ENCODE results near the gene SNX18. TPM values are rescaled to one million over a fixed set of nuclear protein-coding genes. Genes with fewer than 3 reads are reported as not detected.

The SNX18 gene
- total and polyA plus RNA-seq, 2 donors (not counting 1 experiment from before 2014, with no cell fraction given), result 10.6 to 31.6 TPM

DNA sequence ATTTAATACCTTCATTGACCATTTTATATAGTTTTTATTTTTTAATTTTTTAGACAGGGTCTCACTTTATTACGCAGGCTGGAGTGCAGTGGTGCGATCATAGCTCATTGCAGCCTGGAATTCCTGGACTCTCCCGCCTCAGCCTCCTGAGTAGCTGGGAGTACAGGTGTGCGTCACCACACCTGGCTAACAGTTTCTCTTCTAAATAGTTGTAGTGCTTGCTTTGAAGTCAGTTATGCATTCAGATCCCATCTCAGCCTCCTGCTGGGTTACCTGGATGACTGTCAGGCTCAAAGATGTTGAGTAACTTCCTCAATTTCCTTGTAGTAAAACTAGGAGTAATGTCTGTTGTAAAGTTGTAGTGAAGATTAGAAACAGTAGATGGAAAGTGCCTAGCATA is 21.4 kb downstream of the SNX18 start:
- DNase-seq, result no peak
- peaks cover 0 to 9% (median 0%) of the 10 kb centered on the region in 3 donors for H3K9me3 ChIP-seq (ENCODE audit: control extremely low read depth in 1 of 3, control insufficient read depth in 2 of 3, insufficient read depth in 1 of 3, low read length in 2 of 3)
- H3K79me2 ChIP-seq (ENCODE audit: control insufficient read depth, insufficient read depth, low read length), result peaks cover 88% of the 10 kb centered on the region
- H3K36me3 ChIP-seq (replicated peaks in 1 of 2; ENCODE audit: control extremely low read depth in 1 of 2, control insufficient read depth in 1 of 2, extremely low read depth in 1 of 2, insufficient read depth in 2 of 2, low read length in 1 of 2), result peaks cover 0 to under 1% of the 10 kb centered on the region in 2 experiments
- H2AFZ ChIP-seq (ENCODE audit: insufficient read depth, low read depth, low read length, poor library complexity, severe bottlenecking), result no peak overlapping the region
- CTCF ChIA-PET, result interaction anchor here (3.1 kb wide), 1 partner anchor 307 kb away, joined by 14 read pairs; no protein-coding TSS in a partner anchor
- H3K27me3 ChIP-seq (replicated peaks in 1 of 4; ENCODE audit: control extremely low read depth in 1 of 4, control insufficient read depth in 3 of 4, insufficient read depth in 4 of 4, low read length in 3 of 4), result no peaks in the 10 kb centered on the region
- POLR2A ChIA-PET, result no interaction called here
- H3K27ac Mint-ChIP-seq, result no peak overlapping the region
- H4K20me1 ChIP-seq (ENCODE audit: control insufficient read depth, insufficient read depth, low read length, poor library complexity, severe bottlenecking), result peaks cover 91% of the 10 kb centered on the region
- peaks cover 4 to 34% of the 10 kb centered on the region in 2 donors for H3K4me1 ChIP-seq (ENCODE audit: control insufficient read depth in 2 of 2, insufficient read depth in 2 of 2, low read length in 2 of 2)
- H3K4me3 Mint-ChIP-seq, result no peak overlapping the region
- no peak for TF ChIP-seq EZH2 (IDR thresholded peaks at IDR 0.05; ENCODE audit: borderline replicate concordance, insufficient read depth, low read depth, low read length, poor library complexity, severe bottlenecking)
- TF ChIP-seq, protein P1, sequence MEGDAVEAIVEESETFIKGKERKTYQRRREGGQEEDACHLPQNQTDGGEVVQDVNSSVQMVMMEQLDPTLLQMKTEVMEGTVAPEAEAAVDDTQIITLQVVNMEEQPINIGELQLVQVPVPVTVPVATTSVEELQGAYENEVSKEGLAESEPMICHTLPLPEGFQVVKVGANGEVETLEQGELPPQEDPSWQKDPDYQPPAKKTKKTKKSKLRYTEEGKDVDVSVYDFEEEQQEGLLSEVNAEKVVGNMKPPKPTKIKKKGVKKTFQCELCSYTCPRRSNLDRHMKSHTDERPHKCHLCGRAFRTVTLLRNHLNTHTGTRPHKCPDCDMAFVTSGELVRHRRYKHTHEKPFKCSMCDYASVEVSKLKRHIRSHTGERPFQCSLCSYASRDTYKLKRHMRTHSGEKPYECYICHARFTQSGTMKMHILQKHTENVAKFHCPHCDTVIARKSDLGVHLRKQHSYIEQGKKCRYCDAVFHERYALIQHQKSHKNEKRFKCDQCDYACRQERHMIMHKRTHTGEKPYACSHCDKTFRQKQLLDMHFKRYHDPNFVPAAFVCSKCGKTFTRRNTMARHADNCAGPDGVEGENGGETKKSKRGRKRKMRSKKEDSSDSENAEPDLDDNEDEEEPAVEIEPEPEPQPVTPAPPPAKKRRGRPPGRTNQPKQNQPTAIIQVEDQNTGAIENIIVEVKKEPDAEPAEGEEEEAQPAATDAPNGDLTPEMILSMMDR (IDR thresholded peaks at IDR 0.05), result no peak
- 97% methylated on average over 4 of the region's 4 CpGs for WGBS (ENCODE audit: insufficient coverage)
- no peak overlapping the region for H3K4me2 ChIP-seq (replicated peaks; ENCODE audit: low read depth, low read length, poor library complexity, severe bottlenecking)
- no peaks in the 10 kb centered on the region for H3K27me3 Mint-ChIP-seq
- no peak overlapping the region for H3K4me3 ChIP-seq (ENCODE audit: control extremely low read depth in 1 of 5, extremely low read depth in 1 of 5, insufficient read depth in 1 of 5, low read depth in 2 of 5, low read length in 4 of 5)
- ATAC-seq (ENCODE audit: low read depth), result no peak
- H3K9ac ChIP-seq (ENCODE audit: low read length), result no peak overlapping the region
- H3K4me1 Mint-ChIP-seq, result peaks cover 67% of the 10 kb centered on the region
- no peaks in the 10 kb centered on the region for H3K9me3 Mint-ChIP-seq (ENCODE audit: insufficient read depth)
- intact Hi-C loops (cut with micrococcal nuclease), result no loop called here
- H3K27ac ChIP-seq (ENCODE audit: low read length in 2 of 2), result no peak overlapping the region

DNA sequence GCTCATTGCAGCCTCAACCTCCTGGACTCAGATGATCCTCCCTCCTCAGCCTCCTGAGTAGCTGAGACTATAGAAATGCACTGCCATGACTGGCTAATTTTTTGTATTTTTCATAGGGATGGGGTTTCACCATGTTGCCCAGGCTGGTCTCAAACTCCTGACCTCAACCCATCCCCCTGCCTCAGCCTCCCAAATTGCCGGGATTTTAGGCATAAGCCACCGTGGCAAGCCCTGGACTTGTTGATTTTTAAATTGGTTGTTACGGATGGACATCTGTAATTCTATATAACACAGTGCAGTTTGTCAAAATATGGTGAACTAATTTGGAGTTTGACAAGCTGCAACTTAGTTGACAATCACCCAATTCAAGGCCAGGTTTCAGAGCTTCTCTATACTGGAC is 22.7 kb downstream of the SNX18 start:
- Histone ChIP-seq H3K27ac (ENCODE audit: low read length in 2 of 2) (no peak overlapping the region), H3K27me3 (replicated peaks in 1 of 4; ENCODE audit: control extremely low read depth in 1 of 4, control insufficient read depth in 3 of 4, insufficient read depth in 4 of 4, low read length in 3 of 4) (no peaks in the 10 kb centered on the region), H4K20me1 (ENCODE audit: control insufficient read depth, insufficient read depth, low read length, poor library complexity, severe bottlenecking) (peaks cover 78% of the 10 kb centered on the region), H3K79me2 (ENCODE audit: control insufficient read depth, insufficient read depth, low read length) (peaks cover 84% of the 10 kb centered on the region), H3K4me3 (ENCODE audit: control extremely low read depth in 1 of 5, extremely low read depth in 1 of 5, insufficient read depth in 1 of 5, low read depth in 2 of 5, low read length in 4 of 5) (no peak overlapping the region), H3K36me3 (replicated peaks in 1 of 2; ENCODE audit: control extremely low read depth in 1 of 2, control insufficient read depth in 1 of 2, extremely low read depth in 1 of 2, insufficient read depth in 2 of 2, low read length in 1 of 2) (peaks cover 0 to 3% of the 10 kb centered on the region in 2 experiments), H3K4me1 (ENCODE audit: control insufficient read depth in 2 of 2, insufficient read depth in 2 of 2, low read length in 2 of 2) (peaks cover 4 to 29% of the 10 kb centered on the region in 2 donors), H3K9ac (ENCODE audit: low read length) (no peak overlapping the region), H2AFZ (ENCODE audit: insufficient read depth, low read depth, low read length, poor library complexity, severe bottlenecking) (no peak overlapping the region), H3K9me3 (ENCODE audit: control extremely low read depth in 1 of 3, control insufficient read depth in 2 of 3, insufficient read depth in 1 of 3, low read length in 2 of 3) (peaks cover 0 to 9% (median 0%) of the 10 kb centered on the region in 3 donors), H3K4me2 (replicated peaks; ENCODE audit: low read depth, low read length, poor library complexity, severe bottlenecking) (no peak overlapping the region)
- Mint-ChIP-seq H3K4me3 (no peak overlapping the region), H3K9me3 (ENCODE audit: insufficient read depth) (no peaks in the 10 kb centered on the region), H3K4me1 (peaks cover 59% of the 10 kb centered on the region), H3K27me3 (no peaks in the 10 kb centered on the region), H3K27ac (no peak overlapping the region)
- TF ChIP-seq, protein P1 (IDR thresholded peaks at IDR 0.05), result no peak
- no peak for TF ChIP-seq EZH2 (IDR thresholded peaks at IDR 0.05; ENCODE audit: borderline replicate concordance, insufficient read depth, low read depth, low read length, poor library complexity, severe bottlenecking)
- ChIA-PET CTCF (no interaction called here), POLR2A (no interaction called here)
- ATAC-seq (ENCODE audit: low read depth) (no peak), DNase-seq (no peak)
- no CpG with 5 or more reads among the region's 3 CpGs for WGBS (ENCODE audit: insufficient coverage)
- intact Hi-C loops (cut with micrococcal nuclease), result no loop called here
